Measurements from ENCODE around the gene HEXIM1. TPM values are rescaled to one million over a fixed set of nuclear protein-coding genes. Genes with fewer than 3 reads are reported as not detected.

HEXIM1 gene
- total RNA-seq, 6 donors from 2014 or later, result 19.9 to 43.8 (median 32.3) TPM

DNA sequence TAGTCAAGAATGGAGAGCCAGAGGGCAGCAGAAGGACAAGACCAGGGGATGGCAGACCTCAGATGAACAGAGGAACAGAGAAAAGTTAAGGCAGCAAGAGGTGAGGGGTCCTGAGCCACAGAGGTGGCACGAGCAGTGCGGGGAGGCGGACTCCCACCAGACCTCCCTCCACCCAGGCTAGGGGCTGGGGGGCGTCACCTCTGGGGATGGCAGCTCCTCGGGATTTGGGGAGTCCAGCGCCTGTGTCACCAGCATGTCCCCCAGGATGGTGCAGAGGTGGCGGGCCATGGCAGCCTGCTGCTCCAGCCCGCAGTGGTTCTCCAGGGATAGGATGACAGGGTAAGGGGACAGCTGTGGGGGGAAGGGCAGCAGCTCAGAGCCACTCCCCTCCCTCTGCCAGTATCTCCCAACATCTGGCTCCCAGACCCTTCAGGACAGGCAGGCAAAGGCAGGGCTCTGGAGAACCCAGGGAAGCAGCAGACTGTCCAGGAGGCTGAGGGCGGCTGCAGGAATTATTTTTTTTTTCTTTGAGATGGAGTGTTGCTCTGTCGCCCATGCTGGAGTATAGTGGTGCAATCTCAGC is 31.8 kb upstream of the HEXIM1 start:
- Histone ChIP-seq H3K27me3 (no peaks in the 10 kb centered on the region), H3K4me1 (no peaks in the 10 kb centered on the region), H3K36me3 (peaks cover 0 to 68% (median 7%) of the 10 kb centered on the region in 4 donors), H3K9me3 (no peaks in the 10 kb centered on the region), H3K4me3 (no peak overlapping the region), H3K27ac (no peak overlapping the region)
- TF ChIP-seq, protein P1, sequence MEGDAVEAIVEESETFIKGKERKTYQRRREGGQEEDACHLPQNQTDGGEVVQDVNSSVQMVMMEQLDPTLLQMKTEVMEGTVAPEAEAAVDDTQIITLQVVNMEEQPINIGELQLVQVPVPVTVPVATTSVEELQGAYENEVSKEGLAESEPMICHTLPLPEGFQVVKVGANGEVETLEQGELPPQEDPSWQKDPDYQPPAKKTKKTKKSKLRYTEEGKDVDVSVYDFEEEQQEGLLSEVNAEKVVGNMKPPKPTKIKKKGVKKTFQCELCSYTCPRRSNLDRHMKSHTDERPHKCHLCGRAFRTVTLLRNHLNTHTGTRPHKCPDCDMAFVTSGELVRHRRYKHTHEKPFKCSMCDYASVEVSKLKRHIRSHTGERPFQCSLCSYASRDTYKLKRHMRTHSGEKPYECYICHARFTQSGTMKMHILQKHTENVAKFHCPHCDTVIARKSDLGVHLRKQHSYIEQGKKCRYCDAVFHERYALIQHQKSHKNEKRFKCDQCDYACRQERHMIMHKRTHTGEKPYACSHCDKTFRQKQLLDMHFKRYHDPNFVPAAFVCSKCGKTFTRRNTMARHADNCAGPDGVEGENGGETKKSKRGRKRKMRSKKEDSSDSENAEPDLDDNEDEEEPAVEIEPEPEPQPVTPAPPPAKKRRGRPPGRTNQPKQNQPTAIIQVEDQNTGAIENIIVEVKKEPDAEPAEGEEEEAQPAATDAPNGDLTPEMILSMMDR (IDR thresholded peaks at IDR 0.05), result no peak
- TF ChIP-seq POLR2AphosphoS5 (IDR thresholded peaks at IDR 0.05) (no peak), POLR2A (IDR thresholded peaks at IDR 0.05) (no peak), EP300 (IDR thresholded peaks at IDR 0.05) (no peak)
- 96 to 97% methylated on average over 8 to 10 of the region's 10 CpGs for WGBS, 2 donors
- DNase-seq, result no peak
- no peak for ATAC-seq (ENCODE audit: low FRiP score in 2 of 2)

DNA sequence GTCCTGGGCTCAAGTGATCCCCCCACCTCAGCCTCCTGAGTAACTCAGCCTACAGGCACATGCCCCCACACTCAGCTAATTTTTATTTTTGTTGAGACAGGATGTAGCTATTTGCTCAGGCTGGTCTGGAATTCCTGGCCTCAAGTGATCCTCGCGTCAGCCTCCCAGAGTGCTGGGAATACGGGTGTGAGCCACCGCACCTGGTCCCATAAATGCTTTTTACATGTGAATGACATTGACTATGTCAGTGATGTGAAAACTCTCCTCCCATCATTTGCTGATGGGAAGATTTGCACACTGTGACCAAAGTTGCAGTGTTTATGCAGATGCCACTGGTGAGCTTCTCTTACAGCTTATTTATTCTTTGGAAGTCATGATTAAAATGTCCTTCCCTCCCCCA is 30.9 kb upstream of the HEXIM1 start:
- ATAC-seq (ENCODE audit: low FRiP score in 2 of 2) (no peak), DNase-seq (no peak)
- Histone ChIP-seq H3K4me1 (peaks cover 0 to 7% (median under 1%) of the 10 kb centered on the region in 4 donors), H3K36me3 (peaks cover 0 to 65% (median 7%) of the 10 kb centered on the region in 4 donors), H3K27me3 (no peaks in the 10 kb centered on the region), H3K9me3 (no peaks in the 10 kb centered on the region), H3K27ac (no peak overlapping the region), H3K4me3 (no peak overlapping the region)
- WGBS, 2 donors, result 97 to 98% methylated on average over 4 of the region's 4 CpGs
- TF ChIP-seq EP300 (IDR thresholded peaks at IDR 0.05), result no peak

DNA sequence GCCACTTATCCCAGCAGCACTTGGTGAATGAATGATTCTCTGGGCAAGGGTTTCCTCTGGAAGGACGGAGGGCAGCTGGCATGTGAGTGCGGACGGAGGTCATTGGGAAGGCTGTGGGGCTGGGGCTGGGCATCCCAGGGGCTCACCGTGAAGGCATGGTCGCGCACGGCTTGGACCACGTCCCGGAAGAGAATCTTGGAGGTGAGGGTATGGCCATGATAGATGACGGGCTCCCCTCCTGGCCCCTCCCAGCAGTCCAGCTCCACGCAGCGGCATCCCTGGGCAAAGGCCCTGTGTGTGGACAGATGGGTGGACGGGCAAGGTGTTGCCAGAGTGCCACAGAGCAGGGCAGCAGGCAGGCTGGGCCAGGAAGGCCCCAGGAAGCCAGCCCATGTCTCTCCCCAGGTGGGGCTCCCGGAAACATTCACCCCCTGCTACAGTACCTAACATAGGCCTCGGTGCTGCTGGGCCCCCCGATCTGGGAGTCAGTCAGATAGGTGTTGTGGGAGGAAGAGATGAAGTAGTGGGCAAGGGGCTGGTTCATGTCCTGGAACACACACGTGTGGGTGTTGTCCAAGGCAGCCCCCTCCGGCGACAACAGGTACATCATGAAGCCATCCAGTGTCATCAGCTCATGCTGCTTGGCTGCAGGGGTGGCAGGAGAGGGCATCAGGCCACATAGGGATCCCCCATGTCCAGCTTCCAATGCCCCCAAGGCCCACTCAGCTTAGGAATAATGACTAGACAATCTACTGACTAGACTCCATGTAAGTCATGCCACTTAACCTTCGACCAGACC is 30.2 kb upstream of the HEXIM1 start:
- no peak overlapping the region for H3K27ac ChIP-seq
- peaks cover 3 to 14% (median 6%) of the 10 kb centered on the region in 4 donors for H3K4me1 ChIP-seq
- H3K27me3 ChIP-seq, result no peaks in the 10 kb centered on the region
- H3K36me3 ChIP-seq, result peaks cover 0 to 58% (median 7%) of the 10 kb centered on the region in 4 donors
- 94 to 96% methylated on average over 10 to 11 of the region's 20 CpGs for WGBS, 2 donors
- TF ChIP-seq, protein P1 (IDR thresholded peaks at IDR 0.05), result no peak
- TF ChIP-seq EP300 (IDR thresholded peaks at IDR 0.05), result no peak
- no peak for TF ChIP-seq POLR2A (IDR thresholded peaks at IDR 0.05)
- no peak for TF ChIP-seq POLR2AphosphoS5 (IDR thresholded peaks at IDR 0.05)
- H3K4me3 ChIP-seq, result no peak overlapping the region
- DNase-seq (peak in 1 of 2 donors; percentile 73), ATAC-seq (ENCODE audit: low FRiP score in 2 of 2) (no peak)
- no peaks in the 10 kb centered on the region for H3K9me3 ChIP-seq

DNA sequence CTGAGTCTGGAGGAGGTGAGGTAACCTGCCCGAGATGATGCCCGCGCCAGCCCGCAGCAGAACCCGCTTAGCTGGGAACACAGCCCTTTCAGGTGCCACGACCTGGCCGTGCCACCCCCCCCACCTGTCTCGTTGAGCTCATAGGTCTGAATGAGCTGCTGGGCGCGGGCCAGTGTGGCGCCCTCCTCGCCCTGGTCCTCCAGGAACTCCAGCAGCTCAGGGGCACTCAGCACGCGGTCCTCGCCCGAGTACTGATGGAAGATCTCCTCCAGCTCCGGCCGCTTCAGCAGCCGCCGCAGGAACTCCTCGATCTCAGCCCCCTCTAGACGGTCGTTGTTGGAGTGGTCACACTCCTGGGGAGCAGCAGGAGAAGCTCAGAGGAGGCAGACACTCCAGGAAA is 29.6 kb upstream of the HEXIM1 start:
- Histone ChIP-seq H3K4me3 (no peak overlapping the region), H3K27me3 (no peaks in the 10 kb centered on the region), H3K27ac (no peak overlapping the region), H3K9me3 (no peaks in the 10 kb centered on the region), H3K36me3 (peaks cover 0 to 52% (median 7%) of the 10 kb centered on the region in 4 donors), H3K4me1 (peaks cover 8 to 18% (median 12%) of the 10 kb centered on the region in 4 donors)
- WGBS, 2 donors, result 87 to 88% methylated on average over 13 to 19 of the region's 23 CpGs
- no peak for TF ChIP-seq POLR2AphosphoS5 (IDR thresholded peaks at IDR 0.05)
- TF ChIP-seq EP300 (IDR thresholded peaks at IDR 0.05), result no peak
- TF ChIP-seq, protein P1 (IDR thresholded peaks at IDR 0.05), result no peak
- TF ChIP-seq POLR2A (IDR thresholded peaks at IDR 0.05), result no peak
- DNase-seq (peak in 1 of 2 donors; percentile 82), ATAC-seq (ENCODE audit: low FRiP score in 2 of 2) (no peak)

DNA sequence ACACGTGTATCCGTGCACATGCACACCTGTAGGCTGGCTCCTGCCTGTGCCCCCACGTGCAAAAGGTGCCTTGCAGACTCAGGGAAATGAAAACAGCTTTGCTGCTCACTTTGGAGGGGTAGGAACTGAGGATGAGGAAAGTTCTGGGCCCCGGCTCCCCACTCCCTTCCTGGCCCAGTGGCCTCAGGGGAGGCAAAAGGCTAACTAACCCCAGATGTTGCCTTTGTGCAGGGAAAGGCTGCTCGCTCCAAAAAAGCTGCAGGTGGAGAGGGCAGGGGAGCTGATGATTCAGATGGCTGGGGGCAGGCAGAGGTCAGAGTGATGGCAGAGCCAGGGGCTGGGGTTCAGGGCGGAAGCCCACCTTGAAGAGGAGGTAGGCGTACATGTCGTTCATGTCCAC is 28.3 kb upstream of the HEXIM1 start:
- no peaks in the 10 kb centered on the region for H3K27me3 ChIP-seq
- H3K36me3 ChIP-seq, result peaks cover 0 to 42% (median 7%) of the 10 kb centered on the region in 4 donors
- WGBS, 2 donors, result 84 to 92% methylated on average over 8 of the region's 8 CpGs
- DNase-seq, result no peak
- no peak overlapping the region for H3K27ac ChIP-seq
- no peaks in the 10 kb centered on the region for H3K9me3 ChIP-seq
- H3K4me1 ChIP-seq, result peaks cover 18 to 30% (median 23%) of the 10 kb centered on the region in 4 donors
- ATAC-seq (ENCODE audit: low FRiP score in 2 of 2), result no peak
- no peak overlapping the region for H3K4me3 ChIP-seq
- TF ChIP-seq POLR2AphosphoS5 (IDR thresholded peaks at IDR 0.05) (no peak), POLR2A (IDR thresholded peaks at IDR 0.05) (no peak), EP300 (IDR thresholded peaks at IDR 0.05) (no peak)
- TF ChIP-seq, protein P1 (IDR thresholded peaks at IDR 0.05), result no peak

All from upper lobe of left lung (tissue), 6 donors.